Erythroblast (primary cell): ENCODE data around the gene P3H4.

Experiments
- GATA1 ChIP-seq: IDR thresholded peaks from 2 replicates; pipeline ENCODE4 v1.6.1; 2011; ENCODE audit warnings: low read depth, mild to moderate bottlenecking, control low read depth, low read length, moderate library complexity
- POLR2A ChIP-seq: IDR thresholded peaks from 2 replicates; pipeline ENCODE4 v1.6.1; 2011; ENCODE audit warnings: mild to moderate bottlenecking, low read length

DNA sequence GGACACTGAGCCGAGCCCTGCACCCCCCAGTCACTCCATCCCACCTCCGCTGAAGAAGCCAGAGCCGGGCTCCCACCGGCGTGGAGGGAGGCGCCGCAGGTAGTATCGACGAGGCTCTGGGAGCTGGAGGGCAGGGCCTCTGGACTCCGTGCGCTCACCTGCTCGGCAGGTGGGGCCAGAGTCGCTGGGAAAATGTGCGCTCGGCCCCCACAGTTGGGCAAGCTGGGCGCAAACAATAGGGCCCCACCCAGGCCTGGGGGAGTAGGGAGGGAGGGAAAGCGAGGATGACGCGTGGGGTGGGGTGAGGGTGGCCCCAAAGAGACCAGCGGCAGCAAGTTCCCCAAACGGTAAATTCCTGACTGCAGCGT is 25.9 kb downstream of the P3H4 start:
- TF ChIP-seq POLR2A (no peak), GATA1 (no peak)
